Uterus (tissue), 4 donors: Measurements from ENCODE around the gene CYSRT1. TPM values are rescaled to one million over a fixed set of nuclear protein-coding genes. Genes with fewer than 3 reads are reported as not detected.

Experiments
- DNase-seq, 2 donors: peaks; one replicate each; pipeline ENCODE4 v3.0.0-alpha.2; 2019 to 2020
- H3K27ac ChIP-seq, 2 donors: fragments of 200-600 bp; sonication (generic); 1 replicate in 1 of 2; 2 replicates in 1 of 2; pipeline ENCODE4 v1.5.1; 2016 to 2018
- H3K27me3 ChIP-seq, 2 donors: fragments of 200-600 bp; sonication (generic); one replicate each; pipeline ENCODE4 v1.5.1; 2018 to 2019; ENCODE audit warnings: control low read depth in 1 of 2
- H3K36me3 ChIP-seq, 2 donors: fragments of 200-600 bp; sonication (generic); one replicate each; pipeline ENCODE4 v1.5.1; 2019; ENCODE audit warnings: control low read depth in 1 of 2
- H3K4me1 ChIP-seq, 2 donors: fragments of 200-600 bp; sonication (generic); one replicate each; pipeline ENCODE4 v1.5.1; 2018 to 2019; ENCODE audit warnings: control low read depth in 1 of 2
- H3K4me3 ChIP-seq, 2 donors: fragments of 200-600 bp; sonication (generic); 1 replicate in 1 of 2; 2 replicates in 1 of 2; pipeline ENCODE4 v1.5.1; 2018 to 2019; ENCODE audit warnings: mild to moderate bottlenecking in 1 of 2
- H3K9me3 ChIP-seq, 2 donors: fragments of 200-600 bp; sonication (generic); one replicate each; pipeline ENCODE4 v1.5.1; 2019; ENCODE audit warnings: control low read depth in 1 of 2
- POLR2A ChIP-seq, 2 donors: fragments of 450-650 bp; IDR thresholded peaks; one replicate each; pipeline ENCODE4 v1.6.1; 2016; ENCODE audit warnings: antibody characterized with exemption in 2 of 2, mild to moderate bottlenecking in 1 of 2, moderate library complexity in 1 of 2
- intact Hi-C: fragments of 100-400 bp; cut with DNase I; formaldehyde crosslinking; loops from one replicate; pipeline ENCODE4 v1.15.1; 2023; ENCODE audit warnings: low total_unique reads
- total RNA-seq, 4 donors: library from RNA; depleted of rRNA in 3 of 4; stranded (reverse); fragments of >200 nt in 3 of 4; gene quantifications; one replicate each; pipeline versions ENCODE4 v1.1.0 to v1.2.4, GENCODE V29; 2014 to 2023
- TF ChIP-seq, protein P1 (sequence below), 4 experiments: fragments of 200-600 bp in 2 of 4; fragments of 450-650 bp in 2 of 4; sonication (generic) in 2 of 4; IDR thresholded peaks; one replicate each; pipeline ENCODE4 v1.5.1; 2016 to 2019; ENCODE audit warnings: antibody characterized with exemption in 4 of 4, mild to moderate bottlenecking in 2 of 4, moderate library complexity in 1 of 4
- donor health status: DM: yes; HTN: yes; CAD: no.

Gene CYSRT1
- total RNA-seq, 4 donors from 2014 or later, result 0.34 TPM; not detected in 3

DNA sequence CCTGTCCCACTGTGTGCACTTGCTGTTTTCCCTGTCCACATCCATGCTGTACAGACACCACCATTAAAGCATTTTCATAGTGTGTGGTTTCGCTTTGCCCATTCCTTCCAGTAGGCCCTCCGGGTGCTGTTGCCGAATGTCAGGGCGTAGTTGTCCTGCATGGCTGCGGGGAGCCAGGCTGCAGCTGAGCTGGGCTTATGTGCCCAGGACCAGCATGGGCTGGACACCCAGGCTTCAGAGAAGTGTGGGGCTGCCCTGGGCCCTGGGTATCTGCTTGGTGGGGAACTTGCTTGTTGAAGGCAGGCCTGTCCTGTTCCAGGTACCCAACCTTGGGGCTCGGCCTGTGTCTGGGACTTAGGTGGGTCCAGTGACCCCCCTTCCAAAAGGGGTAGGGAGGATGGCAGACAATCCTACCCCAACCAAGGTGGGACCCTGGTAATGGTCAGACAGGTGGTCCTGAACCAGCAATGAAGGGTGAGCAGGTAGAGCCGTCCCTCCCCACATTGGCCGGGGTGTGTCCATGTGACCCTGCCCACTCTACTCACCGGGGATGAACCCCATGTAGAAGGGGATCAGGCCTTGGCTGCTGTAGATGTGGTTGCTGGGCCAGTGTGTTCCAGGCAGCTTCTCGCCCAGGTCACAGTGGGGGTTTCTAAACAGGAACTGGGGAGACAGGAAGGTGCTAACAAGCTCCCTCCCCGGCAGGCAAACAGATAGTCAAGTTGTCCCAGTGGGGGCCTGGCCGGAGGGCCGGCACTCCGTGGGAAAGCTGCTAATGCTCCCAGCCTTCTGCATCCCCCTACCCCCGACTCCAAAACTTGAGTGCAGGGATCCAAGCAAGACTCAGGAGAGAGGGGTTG, 18.9 kb downstream of the CYSRT1 start:
- TF ChIP-seq, protein P1, sequence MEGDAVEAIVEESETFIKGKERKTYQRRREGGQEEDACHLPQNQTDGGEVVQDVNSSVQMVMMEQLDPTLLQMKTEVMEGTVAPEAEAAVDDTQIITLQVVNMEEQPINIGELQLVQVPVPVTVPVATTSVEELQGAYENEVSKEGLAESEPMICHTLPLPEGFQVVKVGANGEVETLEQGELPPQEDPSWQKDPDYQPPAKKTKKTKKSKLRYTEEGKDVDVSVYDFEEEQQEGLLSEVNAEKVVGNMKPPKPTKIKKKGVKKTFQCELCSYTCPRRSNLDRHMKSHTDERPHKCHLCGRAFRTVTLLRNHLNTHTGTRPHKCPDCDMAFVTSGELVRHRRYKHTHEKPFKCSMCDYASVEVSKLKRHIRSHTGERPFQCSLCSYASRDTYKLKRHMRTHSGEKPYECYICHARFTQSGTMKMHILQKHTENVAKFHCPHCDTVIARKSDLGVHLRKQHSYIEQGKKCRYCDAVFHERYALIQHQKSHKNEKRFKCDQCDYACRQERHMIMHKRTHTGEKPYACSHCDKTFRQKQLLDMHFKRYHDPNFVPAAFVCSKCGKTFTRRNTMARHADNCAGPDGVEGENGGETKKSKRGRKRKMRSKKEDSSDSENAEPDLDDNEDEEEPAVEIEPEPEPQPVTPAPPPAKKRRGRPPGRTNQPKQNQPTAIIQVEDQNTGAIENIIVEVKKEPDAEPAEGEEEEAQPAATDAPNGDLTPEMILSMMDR (IDR thresholded peaks at IDR 0.05), result no peak
- no peak for TF ChIP-seq POLR2A (IDR thresholded peaks at IDR 0.05)
- H3K27ac ChIP-seq, result no peak overlapping the region
- H3K36me3 ChIP-seq, result no peaks in the 10 kb centered on the region
- intact Hi-C loops, result no loop called here
- no peaks in the 10 kb centered on the region for H3K9me3 ChIP-seq
- H3K4me1 ChIP-seq, result peaks cover 0 to 6% of the 10 kb centered on the region in 2 donors
- no peak overlapping the region for H3K4me3 ChIP-seq
- no peaks in the 10 kb centered on the region for H3K27me3 ChIP-seq
- DNase-seq, result no peak

DNA sequence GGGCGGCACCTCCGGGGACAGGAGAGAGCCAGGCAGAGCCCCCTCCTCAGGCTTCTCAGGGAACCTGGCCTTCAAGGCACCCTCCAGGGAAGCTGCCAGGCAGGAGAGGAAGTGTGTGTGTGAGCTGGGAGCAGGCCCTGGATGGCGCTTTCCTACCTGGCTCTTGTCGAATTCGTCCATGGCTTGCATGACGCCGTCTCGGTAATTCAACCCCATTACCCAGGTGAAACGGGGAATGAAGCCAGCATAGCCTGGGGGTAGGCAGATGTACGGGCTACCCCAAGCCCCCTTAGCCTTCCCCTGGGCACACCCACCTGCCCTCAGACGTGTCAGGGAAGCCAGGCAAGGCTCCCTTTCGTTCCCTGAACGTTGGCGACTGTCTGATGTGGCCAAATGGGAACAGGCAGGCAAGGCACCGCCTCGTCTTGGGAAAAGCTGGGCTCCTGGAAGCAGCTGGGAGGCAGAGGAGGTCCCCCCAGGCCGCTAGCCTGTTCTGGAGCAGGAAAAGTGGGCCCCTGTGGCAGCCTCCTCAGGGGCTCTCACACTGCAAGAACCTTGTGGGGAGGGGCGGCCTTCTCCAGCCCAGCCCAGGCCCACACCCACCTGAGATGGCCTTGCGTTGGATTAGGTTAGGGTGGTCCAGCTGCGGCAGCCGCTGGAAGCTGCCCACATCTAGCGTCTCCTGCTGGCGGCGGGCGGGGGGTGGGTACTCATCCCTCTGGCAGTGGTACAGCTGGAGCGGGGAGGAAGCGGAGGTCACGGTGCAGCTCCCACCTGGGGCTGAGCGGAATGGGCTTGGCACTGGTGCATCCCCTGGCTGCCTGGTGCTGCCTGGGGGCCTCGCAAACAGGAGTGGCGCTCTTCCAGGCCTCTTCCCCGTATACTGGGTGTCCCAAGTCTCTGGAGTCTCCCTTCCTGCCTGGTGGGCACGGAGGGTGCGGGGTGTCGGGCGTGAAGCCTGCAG, 19.8 kb downstream of the CYSRT1 start:
- peaks cover 0 to 6% of the 10 kb centered on the region in 2 donors for H3K4me1 ChIP-seq
- H3K4me3 ChIP-seq, result no peak overlapping the region
- H3K9me3 ChIP-seq, result no peaks in the 10 kb centered on the region
- no peak for TF ChIP-seq POLR2A (IDR thresholded peaks at IDR 0.05)
- TF ChIP-seq, protein P1 (IDR thresholded peaks at IDR 0.05), result no peak
- no peak for DNase-seq
- intact Hi-C loops, result no loop called here
- no peaks in the 10 kb centered on the region for H3K27me3 ChIP-seq
- H3K27ac ChIP-seq, result no peak overlapping the region
- H3K36me3 ChIP-seq, result no peaks in the 10 kb centered on the region

DNA sequence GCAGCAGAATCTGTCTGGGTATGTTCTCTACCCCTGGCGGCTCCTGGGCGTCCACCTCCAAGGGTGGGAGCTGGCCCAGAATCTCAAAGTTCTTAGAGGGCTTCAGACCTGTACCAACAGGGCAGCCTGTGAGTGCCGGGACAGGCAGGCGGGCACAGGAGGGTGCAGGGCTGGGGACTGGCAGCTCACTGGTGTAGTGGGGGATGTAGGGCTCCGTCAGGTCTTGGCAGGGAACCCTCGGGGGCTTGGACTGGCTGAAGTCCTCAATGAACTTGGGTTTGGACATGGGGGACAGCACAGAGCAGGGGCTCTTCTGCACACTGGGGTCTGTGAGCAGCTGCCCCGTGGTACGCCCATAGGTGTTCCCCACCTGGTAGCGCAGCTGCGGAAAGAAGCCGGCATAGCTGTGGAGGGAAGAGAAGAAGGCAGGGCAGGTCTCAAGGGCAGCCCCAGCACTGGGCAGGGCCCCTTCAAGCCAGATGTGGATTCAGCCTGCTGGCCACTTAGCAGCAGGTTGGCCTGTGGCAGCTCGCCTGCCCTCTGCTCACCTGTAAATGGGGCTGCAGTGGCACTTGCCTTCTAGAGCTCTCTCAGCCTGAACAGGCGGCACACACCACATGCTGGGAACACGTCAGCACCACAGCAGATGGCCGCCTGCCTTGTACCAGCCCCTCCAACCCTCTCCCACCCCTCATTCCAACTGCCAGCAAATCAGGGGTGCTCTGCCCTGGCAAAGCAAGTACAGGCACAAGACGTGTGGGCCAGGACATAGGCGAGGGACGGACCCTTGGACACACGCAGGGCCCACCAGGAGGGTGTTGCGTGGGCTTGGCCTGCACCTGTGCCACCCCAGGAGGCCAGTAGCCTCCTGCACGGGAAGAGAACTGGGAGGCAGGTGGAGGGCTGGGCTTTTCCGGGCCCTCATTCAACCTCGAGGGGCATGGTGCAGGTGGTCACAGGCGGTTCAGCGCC, 20.8 kb downstream of the CYSRT1 start:
- Histone ChIP-seq H3K27ac (no peak overlapping the region), H3K4me3 (no peak overlapping the region), H3K27me3 (no peaks in the 10 kb centered on the region), H3K9me3 (no peaks in the 10 kb centered on the region), H3K4me1 (peaks cover 0 to 6% of the 10 kb centered on the region in 2 donors), H3K36me3 (no peaks in the 10 kb centered on the region)
- DNase-seq, result no peak
- TF ChIP-seq, protein P1 (IDR thresholded peaks at IDR 0.05), result no peak
- TF ChIP-seq POLR2A (IDR thresholded peaks at IDR 0.05), result no peak
- intact Hi-C loops, result no loop called here

DNA sequence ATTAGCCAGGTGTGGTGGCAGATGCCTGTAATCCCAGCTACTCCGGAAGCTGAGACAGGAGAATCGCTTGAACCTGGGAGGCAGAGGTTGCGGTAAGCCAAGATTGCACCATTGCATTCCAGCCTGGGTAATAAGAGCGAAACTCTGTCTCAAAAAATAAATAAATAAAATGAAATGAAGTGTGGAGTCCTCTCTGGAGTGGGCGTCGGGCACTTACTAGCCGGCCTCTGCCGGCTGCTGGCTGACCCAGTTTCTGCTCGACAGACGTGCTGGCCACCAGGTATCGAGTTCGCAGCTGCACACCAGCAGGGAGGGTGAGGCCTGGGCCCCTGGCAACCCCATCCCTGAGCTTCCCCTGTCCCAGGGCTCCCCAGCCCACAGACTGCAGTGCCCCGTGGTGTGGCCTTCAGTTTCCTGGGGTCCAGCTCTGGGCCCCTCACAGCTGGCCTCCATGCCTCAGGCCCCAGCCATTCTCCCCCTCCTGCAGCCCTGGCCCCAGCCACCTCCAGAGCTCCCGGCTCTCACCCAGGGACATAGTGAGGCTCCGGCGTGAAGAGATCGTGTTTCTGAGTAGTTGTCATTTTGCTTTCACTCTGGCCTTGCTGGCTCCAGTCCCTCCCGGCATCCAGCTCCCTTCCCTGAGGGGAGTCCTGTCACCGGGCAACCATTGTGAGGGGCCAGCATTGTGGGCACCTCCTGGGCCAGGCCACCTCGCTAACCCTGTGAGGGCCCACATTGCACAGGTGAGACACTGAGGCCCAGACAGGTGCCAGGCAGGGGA, 22.4 kb downstream of the CYSRT1 start:
- TF ChIP-seq, protein P1 (IDR thresholded peaks at IDR 0.05), result no peak
- TF ChIP-seq POLR2A (IDR thresholded peaks at IDR 0.05), result no peak
- intact Hi-C loops, result no loop called here
- no peak for DNase-seq
- no peaks in the 10 kb centered on the region for H3K36me3 ChIP-seq
- peaks cover 0 to 6% of the 10 kb centered on the region in 2 donors for H3K4me1 ChIP-seq
- H3K4me3 ChIP-seq, result no peak overlapping the region
- no peak overlapping the region for H3K27ac ChIP-seq
- no peaks in the 10 kb centered on the region for H3K27me3 ChIP-seq
- H3K9me3 ChIP-seq, result no peaks in the 10 kb centered on the region
